HepG2 (cell line): Measurements from ENCODE around the gene HDHD3. TPM values are rescaled to one million over a fixed set of nuclear protein-coding genes. Genes with fewer than 3 reads are reported as not detected.

Experiments
- ADNP ChIP-seq: sonication (generic); formaldehyde crosslinking; IDR thresholded peaks from 2 replicates; pipeline ENCODE4 v1.4.0; 2020; ENCODE audit warnings: missing genetic modification reagents
- ATF5 ChIP-seq: sonication (generic); formaldehyde crosslinking; IDR thresholded peaks from 2 replicates; pipeline ENCODE4 v1.4.0; 2020; ENCODE audit warnings: mild to moderate bottlenecking, low read depth, missing genetic modification reagents
- ATF7-NPFF ChIP-seq: sonication (generic); formaldehyde crosslinking; IDR thresholded peaks from 2 replicates; pipeline ENCODE4 v1.8.1; 2023; ENCODE audit warnings: mild to moderate bottlenecking, low read depth, missing genetic modification reagents, moderate library complexity
- DNMT3B ChIP-seq: conservative IDR thresholded peaks from 2 replicates; pipeline ENCODE4 v1.6.1; 2016; ENCODE audit warnings: missing biosample characterization, control low read depth
- EZH2 ChIP-seq: conservative IDR thresholded peaks from 2 replicates; pipeline ENCODE4 v1.6.1; 2012; ENCODE audit warnings: mild to moderate bottlenecking, low read depth, low read length, moderate library complexity
- GLMP ChIP-seq: sonication (generic); formaldehyde crosslinking; IDR thresholded peaks from 2 replicates; pipeline ENCODE4 v1.9.0; 2021; ENCODE audit warnings: missing genetic modification reagents, mild to moderate bottlenecking, borderline replicate concordance
- JUND ChIP-seq: sonication (generic); formaldehyde crosslinking; IDR thresholded peaks from 2 replicates; pipeline ENCODE4 v1.8.0; 2022; ENCODE audit warnings: mild to moderate bottlenecking, missing genetic modification reagents
- KDM5A ChIP-seq: fragments of 200-600 bp; sonication (generic); IDR thresholded peaks from 2 replicates; pipeline ENCODE4 v1.7.0; 2018; ENCODE audit warnings: antibody characterized with exemption, mild to moderate bottlenecking, low read length, borderline replicate concordance
- MBNL3 ChIP-seq: fragments of 250-450 bp; sonication (Bioruptor Pico); conservative IDR thresholded peaks from 2 replicates; pipeline ENCODE4 v1.8.0; 2022; ENCODE audit warnings: mild to moderate bottlenecking, inconsistent platforms
- NCOA1 ChIP-seq: sonication (generic); formaldehyde crosslinking; IDR thresholded peaks from 2 replicates; pipeline ENCODE4 v1.9.0; 2021; ENCODE audit warnings: missing genetic modification reagents
- PAX8 ChIP-seq: sonication (generic); formaldehyde crosslinking; IDR thresholded peaks from 2 replicates; pipeline ENCODE4 v1.8.0; 2022; ENCODE audit warnings: mild to moderate bottlenecking, missing genetic modification reagents, borderline replicate concordance
- PRPF4 ChIP-seq: fragments of 200-400 bp; formaldehyde crosslinking; IDR thresholded peaks from 2 replicates; pipeline ENCODE4 v1.6.1; 2016; ENCODE audit warnings: low read length, low read depth; ENCODE audit not compliant: poor library complexity, severe bottlenecking
- RXRA ChIP-seq: sonication (generic); formaldehyde crosslinking; IDR thresholded peaks from 2 replicates; pipeline ENCODE4 v1.5.1; 2020; ENCODE audit warnings: missing genetic modification reagents
- U2AF2 ChIP-seq: fragments of 200-400 bp; formaldehyde crosslinking; IDR thresholded peaks from 2 replicates; pipeline ENCODE4 v1.6.1; 2017; ENCODE audit warnings: low read depth, mild to moderate bottlenecking, low read length
- WIZ ChIP-seq: sonication (generic); formaldehyde crosslinking; IDR thresholded peaks from 2 replicates; pipeline ENCODE4 v1.5.1; 2020; ENCODE audit warnings: mild to moderate bottlenecking, missing genetic modification reagents
- ZBTB37 ChIP-seq: sonication (generic); formaldehyde crosslinking; IDR thresholded peaks from 2 replicates; pipeline ENCODE4 v1.4.0; 2020; ENCODE audit warnings: mild to moderate bottlenecking, missing genetic modification reagents
- ZNF235 ChIP-seq: sonication (generic); formaldehyde crosslinking; IDR thresholded peaks from 2 replicates; pipeline ENCODE4 v1.8.1; 2023; ENCODE audit warnings: mild to moderate bottlenecking, missing genetic modification reagents, borderline replicate concordance
- ZNF614 ChIP-seq: IDR thresholded peaks from 2 replicates; pipeline ENCODE4 v1.6.1; 2018; ENCODE audit warnings: missing biosample characterization, missing genetic modification reagents, inconsistent platforms, borderline replicate concordance
- ZNF788 ChIP-seq: sonication (generic); formaldehyde crosslinking; IDR thresholded peaks from 2 replicates; pipeline ENCODE4 v1.5.0; 2020; ENCODE audit warnings: mild to moderate bottlenecking, missing genetic modification reagents, borderline replicate concordance
- polyA plus RNA-seq, 8 experiments: library from polyadenylated mRNA; depleted of rRNA in 3 of 8; stranded (reverse) in 7 of 8; unstranded in 1 of 8; fragments of >200 nt; fragmentation: Illumina TruSeq in 4 of 8; extraction: Trizol in 4 of 8; gene quantifications; 2 replicates each; pipeline versions ENCODE4 v1.2.1 to v1.2.3, GENCODE V29; 2011 to 2016; ENCODE audit warnings: low read depth in 4 of 8, missing spikeins in 1 of 8, mixed read lengths in 1 of 8; ENCODE audit not compliant: insufficient read depth in 1 of 8
- total RNA-seq, 5 experiments: library from RNA; depleted of rRNA; stranded (reverse); fragments of >200 nt; fragmentation: Illumina TruSeq; extraction: Trizol; gene quantifications; 2 replicates each; pipeline ENCODE4 v1.2.3, GENCODE V29; 2016; ENCODE audit warnings: low read depth in 1 of 5
- TF ChIP-seq, protein P1 (sequence below): IDR thresholded peaks from 2 replicates; pipeline ENCODE4 v1.6.1; 2012; ENCODE audit warnings: inconsistent platforms
- TF ChIP-seq, protein P2 (sequence below): sonication (generic); formaldehyde crosslinking; IDR thresholded peaks from 2 replicates; pipeline ENCODE4 v1.4.0; 2020; ENCODE audit warnings: missing genetic modification reagents
- TF ChIP-seq, protein P3 (sequence below): sonication (generic); formaldehyde crosslinking; IDR thresholded peaks from 2 replicates; pipeline ENCODE4 v1.8.0; 2022; ENCODE audit warnings: mild to moderate bottlenecking, missing genetic modification reagents

The HDHD3 gene
- total and polyA plus RNA-seq, 2 of the 13 experiments (the other 11 are each of a cell fraction or from before 2014, with no cell fraction given), result 23.1 to 38.5 TPM

DNA sequence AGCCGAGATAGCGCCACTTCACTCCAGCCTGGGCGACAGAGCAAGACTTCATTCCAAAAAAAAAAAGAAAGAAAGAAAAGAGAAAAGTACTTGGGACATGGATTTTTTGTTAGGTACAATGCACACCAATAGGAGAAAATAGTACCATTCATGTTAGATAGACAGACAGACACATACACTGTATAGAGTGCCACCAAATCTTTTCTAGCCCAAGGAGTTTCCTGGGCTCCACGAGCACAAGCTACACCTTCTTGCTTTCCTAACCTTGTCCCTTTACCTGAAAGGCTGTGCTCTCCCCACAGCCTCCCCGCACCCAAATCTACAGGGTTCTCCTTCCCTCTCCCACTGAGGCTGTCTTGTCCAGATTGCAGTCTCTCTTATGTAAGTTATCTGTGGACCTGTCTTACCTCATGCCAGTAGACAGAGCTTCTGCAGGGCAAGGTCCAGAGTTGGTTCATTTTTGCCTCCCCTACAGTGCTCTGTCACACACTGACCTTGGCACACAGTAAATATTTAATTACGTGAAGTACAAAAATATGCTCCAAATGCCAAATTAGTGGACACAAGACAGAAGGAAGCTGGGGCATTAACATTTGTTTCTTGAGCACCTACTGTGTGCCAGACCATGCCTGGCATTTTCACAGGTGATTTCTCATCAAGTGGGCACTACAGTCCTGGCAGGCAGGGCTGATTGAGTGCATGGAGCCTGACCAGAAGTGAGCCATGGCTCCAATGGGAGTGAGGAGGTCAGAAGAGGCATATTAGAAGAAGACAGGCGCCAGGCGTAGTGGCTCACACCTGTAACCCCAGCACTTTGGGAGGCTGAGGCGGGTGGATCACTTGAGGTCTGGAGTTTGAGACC is 18.4 kb upstream of the HDHD3 start (continued):
- TF ChIP-seq MBNL3 (CRISPR knock-in tag) (no peak), PAX8 (CRISPR knock-in tag) (no peak), RXRA (peak; percentile 88; the same call in 1 of the 2 replicates), EZH2 (no peak), ZBTB37 (CRISPR knock-in tag) (no peak), KDM5A (no peak), ADNP (CRISPR knock-in tag) (peak; percentile 63; the same call in 1 of the 2 replicates), NCOA1 (no peak; the same call in 1 of the 2 replicates), WIZ (CRISPR knock-in tag) (no peak), GLMP (CRISPR knock-in tag) (no peak), ATF7-NPFF (CRISPR knock-in tag) (no peak), ATF5 (CRISPR knock-in tag) (no peak), ZNF788 (no peak; the same call in 1 of the 2 replicates), U2AF2 (no peak), ZNF235 (no peak), JUND (no peak), PRPF4 (no peak), ZNF614 (CRISPR knock-in tag) (peak; percentile 79; the same call in 1 of the 2 replicates), DNMT3B (0 out of 2 replicates have a peak, but pooled peaks have one; percentile 54)
- TF ChIP-seq, protein P1, sequence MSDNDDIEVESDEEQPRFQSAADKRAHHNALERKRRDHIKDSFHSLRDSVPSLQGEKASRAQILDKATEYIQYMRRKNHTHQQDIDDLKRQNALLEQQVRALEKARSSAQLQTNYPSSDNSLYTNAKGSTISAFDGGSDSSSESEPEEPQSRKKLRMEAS, result peak; percentile 50; the same call in 1 of the 2 replicates
- TF ChIP-seq, protein P2, sequence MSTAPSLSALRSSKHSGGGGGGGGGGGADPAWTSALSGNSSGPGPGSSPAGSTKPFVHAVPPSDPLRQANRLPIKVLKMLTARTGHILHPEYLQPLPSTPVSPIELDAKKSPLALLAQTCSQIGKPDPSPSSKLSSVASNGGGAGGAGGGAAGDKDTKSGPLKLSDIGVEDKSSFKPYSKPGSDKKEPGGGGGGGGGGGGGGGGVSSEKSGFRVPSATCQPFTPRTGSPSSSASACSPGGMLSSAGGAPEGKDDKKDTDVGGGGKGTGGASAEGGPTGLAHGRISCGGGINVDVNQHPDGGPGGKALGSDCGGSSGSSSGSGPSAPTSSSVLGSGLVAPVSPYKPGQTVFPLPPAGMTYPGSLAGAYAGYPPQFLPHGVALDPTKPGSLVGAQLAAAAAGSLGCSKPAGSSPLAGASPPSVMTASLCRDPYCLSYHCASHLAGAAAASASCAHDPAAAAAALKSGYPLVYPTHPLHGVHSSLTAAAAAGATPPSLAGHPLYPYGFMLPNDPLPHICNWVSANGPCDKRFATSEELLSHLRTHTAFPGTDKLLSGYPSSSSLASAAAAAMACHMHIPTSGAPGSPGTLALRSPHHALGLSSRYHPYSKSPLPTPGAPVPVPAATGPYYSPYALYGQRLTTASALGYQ (CRISPR knock-in tag), result 0 out of 2 replicates have a peak, but pooled peaks have one; percentile 69
- TF ChIP-seq, protein P3, sequence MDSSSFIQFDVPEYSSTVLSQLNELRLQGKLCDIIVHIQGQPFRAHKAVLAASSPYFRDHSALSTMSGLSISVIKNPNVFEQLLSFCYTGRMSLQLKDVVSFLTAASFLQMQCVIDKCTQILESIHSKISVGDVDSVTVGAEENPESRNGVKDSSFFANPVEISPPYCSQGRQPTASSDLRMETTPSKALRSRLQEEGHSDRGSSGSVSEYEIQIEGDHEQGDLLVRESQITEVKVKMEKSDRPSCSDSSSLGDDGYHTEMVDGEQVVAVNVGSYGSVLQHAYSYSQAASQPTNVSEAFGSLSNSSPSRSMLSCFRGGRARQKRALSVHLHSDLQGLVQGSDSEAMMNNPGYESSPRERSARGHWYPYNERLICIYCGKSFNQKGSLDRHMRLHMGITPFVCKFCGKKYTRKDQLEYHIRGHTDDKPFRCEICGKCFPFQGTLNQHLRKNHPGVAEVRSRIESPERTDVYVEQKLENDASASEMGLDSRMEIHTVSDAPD, result peak; percentile 63; the same call in 1 of the 2 replicates
